HG02798 (cell line): ENCODE data around the gene GNAT2.

Source experiments
- ATAC-seq: cut with Tn5 transposase; IDR thresholded peaks from one replicate; pipeline ENCODE4 v1.9.1; 2021; ENCODE audit warnings: mild to moderate bottlenecking; ENCODE audit not compliant: unreplicated experiment, poor library complexity

The GNAT2 gene

GRCh38 chr1:109567877-109568672 is 51.3 kb downstream of the GNAT2 start:
- no peak for ATAC-seq

GRCh38 chr1:109566982-109567381 is 52.4 kb downstream of the GNAT2 start:
- no peak for ATAC-seq

GRCh38 chr1:109565241-109565640 is 54.2 kb downstream of the GNAT2 start:
- no peak for ATAC-seq

- ATAC-seq: no peak
These were observed 55.1 kb downstream of the GNAT2 start for GRCh38 chr1:109564194-109564878.

- ATAC-seq: no peak
These were observed 59.4 kb downstream of the GNAT2 start for GRCh38 chr1:109559995-109560394.

- no peak for ATAC-seq
These were observed 61.9 kb downstream of the GNAT2 start for GRCh38 chr1:109557520-109557919.

- ATAC-seq: no peak
These were observed 62.9 kb downstream of the GNAT2 start for GRCh38 chr1:109556563-109556962.
